NCI-H460 (cell line): ENCODE data around the gene RYR3. TPM values are rescaled to one million over a fixed set of nuclear protein-coding genes. Genes with fewer than 3 reads are reported as not detected.
"Not testable (repeated sequence)": the region's sequence is repeated elsewhere in the genome, so short reads cannot be mapped to it uniquely, and the experiment has no call there.

Experiments
- DNase-seq: peaks from one replicate; pipeline ENCODE4 v3.0.0-alpha.2; 2016; ENCODE audit warnings: low read depth; ENCODE audit errors: extremely low read depth
- total RNA-seq: library from RNA; depleted of rRNA; stranded (reverse); fragments of >200 nt; shearing (Covaris generic); gene quantifications from 2 replicates; pipeline ENCODE4 v1.2.3, GENCODE V29; 2014

Gene RYR3
- total RNA-seq, 1 experiment from 2014 or later, result not detected

DNA sequence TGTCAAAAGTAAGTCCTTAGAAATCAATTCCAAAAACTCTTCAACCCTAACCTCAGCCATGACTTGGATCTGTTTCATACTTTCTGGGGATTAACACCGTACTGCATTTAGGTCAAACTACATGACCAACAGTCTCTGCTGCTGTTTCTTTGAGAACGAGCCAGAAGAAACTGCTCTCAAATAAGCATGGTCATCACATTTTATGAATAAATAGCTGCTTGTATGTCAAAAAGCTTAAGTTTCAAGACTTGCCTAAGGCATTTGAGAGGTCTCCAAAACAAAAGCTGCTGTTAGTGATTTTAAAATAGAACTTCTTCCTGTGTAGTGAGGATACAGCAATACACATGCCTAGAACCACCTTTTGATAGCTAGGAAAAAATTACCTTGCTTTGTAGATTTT is 491.2 kb downstream of the RYR3 start:
- DNase-seq, result no peak

DNA sequence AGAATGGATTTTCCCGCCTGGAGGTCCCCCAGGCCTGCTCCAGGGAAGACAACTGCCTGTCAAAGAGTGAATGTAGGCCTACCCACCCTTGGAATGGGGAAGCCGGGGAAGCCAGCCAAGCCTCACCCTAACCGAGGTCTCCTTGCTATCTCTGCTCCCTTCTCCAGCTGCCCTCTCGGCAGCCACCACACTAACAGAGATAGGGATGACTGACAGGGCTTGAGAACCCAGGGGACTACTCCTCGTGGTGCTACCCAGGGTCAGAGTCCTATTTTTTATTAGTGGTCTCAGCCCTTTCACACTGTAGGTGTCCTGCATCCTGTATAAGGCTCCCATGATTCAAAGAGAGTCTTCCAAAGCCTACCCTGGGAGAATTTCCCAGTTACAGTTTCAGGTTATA is 496.9 kb downstream of the RYR3 start:
- no peak for DNase-seq

DNA sequence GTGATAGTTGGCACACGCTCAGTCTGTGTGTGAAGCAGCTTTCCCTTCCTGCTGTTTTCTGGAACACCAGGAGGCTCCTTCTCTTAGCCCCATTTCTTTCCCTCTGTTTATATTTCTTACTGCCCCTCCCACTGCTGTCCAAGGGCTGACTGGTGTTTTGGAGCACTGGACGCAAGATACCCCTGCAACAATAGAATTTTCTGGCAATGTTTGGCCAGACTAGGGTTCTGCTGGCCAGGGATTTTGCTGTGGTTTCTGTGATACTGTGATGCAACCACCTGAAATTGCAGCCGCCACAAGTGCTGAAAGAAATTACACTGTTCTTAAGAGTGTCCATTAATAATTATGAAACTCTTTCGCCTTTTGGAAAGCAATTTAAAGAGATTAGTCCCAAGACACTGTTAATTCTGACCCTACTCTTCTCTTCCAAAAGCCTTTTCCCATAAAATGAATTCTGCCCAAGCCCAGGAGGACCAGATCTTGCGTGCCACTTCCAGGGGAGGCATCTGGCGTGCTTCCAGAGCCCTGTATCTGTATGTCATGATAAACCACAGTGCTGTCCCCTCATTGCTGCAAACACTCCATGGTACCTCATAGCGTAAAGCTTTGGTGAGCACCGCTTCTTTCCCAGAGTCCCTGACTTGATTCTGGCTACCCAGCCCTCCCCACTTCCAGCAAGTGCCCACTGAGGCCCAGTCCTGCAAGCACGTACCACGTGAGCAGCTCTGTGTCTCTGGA is 498.1 kb downstream of the RYR3 start:
- no peak for DNase-seq

DNA sequence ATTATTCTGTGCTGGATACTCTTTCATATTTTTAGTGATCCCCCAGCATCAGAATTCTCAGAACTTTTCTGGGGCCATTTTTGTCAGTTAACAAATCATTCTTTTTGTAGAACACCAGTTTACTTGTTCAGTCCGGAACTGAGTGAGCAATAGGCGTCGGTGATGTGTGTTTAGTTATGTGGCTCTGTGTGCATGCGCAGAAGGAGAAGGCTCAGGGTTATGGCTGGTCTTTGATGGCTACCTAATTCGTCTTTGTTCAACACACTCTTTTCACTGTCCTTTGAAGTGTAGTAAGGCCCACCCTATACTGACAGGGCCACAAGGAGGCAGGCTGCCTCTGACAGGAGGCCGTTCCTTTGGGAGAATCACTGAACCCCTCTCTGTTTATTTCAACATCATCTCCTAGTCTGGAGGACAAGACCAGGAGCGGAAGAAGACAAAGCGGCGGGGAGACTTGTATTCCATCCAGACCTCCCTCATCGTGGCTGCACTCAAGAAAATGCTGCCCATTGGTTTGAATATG is 499.4 kb downstream of the RYR3 start:
- DNase-seq, result no peak

DNA sequence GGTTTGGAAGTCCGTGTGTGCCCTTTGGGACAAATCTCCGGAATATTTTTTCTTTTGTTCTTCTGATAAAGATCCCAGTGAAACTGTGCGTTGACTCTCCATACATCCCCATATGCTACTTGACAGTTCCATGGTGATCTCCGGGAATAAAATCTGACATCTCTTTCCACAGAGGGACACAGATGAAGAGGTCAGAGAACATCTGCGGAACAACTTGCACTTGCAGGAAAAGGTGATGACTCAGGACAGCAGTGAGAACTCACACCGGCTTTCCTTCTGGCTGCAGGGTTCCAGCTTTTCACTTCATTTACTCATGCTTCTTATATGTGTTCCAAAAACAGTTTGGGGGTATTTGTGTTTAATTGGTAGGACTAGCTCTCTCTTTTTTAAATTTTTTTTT is 500.0 kb downstream of the RYR3 start:
- no peak for DNase-seq

DNA sequence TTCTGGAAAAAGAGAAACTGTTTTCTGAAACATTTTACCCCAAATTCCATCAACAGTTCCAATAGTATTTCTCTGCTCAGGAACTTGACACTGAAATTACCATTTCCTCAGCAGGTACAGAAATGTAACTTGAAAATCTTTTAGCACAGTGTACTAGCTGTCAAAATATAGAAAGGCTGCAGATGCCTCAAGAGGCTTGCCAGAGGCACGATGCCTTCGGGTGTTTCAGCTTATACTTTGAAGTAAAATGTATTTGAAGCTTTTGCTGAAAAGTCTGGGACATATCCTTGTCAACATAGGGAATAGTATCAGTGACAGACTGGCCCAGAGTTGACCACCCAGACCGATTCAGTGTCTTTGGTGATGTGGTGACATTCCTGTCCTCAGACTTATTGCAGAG is 503.1 kb downstream of the RYR3 start:
- no peak for DNase-seq

DNA sequence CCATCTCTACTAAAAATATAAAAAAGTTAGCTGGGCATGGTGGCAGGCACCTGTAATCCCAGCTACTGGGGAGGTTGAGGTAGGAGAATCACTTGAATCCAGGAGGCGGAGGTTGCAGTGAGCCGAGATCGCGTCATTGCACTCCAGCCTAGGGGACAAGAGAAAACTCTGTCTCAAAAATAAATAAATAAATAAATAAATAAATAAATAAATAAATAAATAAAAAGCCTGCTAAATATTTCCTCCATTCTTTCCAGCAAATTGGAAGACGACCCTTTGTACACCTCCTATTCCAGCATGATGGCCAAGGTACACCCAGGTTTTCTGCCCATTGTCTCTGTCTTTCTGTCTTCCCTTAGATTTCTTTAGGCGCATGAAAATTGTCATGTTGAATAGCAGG is 508.7 kb downstream of the RYR3 start:
- not testable (repeated sequence) for DNase-seq

DNA sequence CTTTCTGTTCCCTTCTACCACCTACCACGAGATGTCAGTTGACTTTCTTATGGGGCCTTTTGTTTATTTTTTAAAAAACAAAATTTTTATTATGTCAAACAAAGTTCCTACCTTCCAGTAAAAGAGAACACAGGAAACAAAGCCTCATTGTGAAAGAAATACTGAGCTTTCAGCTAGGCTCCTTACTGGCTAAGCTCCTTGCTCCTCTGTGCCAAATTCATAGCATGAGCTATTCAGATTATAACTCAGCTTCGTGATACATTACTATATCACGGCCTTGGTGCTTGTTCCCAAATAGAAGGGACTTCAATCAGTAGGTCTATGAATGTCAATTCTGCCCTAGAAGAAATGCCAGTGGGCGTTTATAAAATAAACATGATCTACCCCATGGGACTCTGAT is 511.7 kb downstream of the RYR3 start:
- DNase-seq, result no peak

DNA sequence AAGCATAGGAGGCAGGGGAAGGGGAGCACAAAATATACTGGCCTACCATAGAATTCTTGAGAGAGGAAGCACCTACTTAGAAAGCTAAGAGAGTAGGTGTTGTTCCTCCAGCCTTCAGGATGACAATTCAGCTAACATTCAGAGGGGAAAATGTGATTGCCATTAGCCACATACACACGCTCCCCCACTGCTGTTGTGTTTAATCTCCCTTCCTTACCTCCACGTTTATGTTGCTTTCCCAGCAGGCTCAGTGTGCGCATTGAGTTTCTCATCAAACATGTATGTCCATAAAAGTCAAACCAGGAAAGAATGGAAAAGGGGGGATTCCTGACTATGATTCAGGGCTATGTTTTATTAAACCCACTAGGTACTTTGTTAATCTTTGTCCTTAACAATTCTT is 512.4 kb downstream of the RYR3 start:
- DNase-seq, result no peak

DNA sequence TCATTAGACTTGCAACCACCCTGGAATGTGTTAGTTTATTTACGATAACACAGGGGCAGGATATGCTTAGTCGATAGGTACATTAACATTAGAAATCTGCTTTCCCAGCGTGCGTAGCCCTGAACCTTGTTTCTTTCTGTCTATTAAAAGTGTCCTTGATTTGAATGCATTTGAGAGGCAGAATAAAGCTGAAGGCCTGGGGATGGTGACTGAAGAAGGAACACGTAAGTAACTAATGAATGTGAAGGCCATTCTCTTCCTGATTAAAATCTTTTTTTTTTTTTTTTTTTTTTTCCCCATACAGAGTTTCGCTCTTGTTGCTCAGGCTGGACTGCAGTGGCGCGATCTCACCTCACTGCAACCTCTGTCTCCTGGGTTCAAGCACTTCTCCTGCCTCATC is 514.7 kb downstream of the RYR3 start:
- no peak for DNase-seq

DNA sequence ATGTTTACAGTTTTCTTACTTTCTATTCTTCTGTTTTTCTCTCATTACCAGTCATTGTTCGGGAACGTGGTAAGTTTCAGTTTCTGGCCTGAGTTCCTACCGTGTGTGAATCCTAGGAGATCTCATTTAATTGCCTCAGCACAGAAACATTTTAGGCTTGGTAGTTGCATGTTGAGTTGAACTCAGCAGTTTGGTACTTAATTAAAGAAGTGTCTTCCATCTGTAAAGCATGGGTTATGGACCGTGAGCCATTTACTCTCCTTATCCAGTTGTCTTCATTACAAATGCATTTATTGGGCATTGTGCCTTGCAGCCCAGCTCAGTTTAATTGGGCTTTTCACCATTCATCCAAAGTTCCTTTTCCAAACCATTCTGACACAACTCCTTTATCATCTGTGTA is 515.4 kb downstream of the RYR3 start:
- DNase-seq, result no peak

DNA sequence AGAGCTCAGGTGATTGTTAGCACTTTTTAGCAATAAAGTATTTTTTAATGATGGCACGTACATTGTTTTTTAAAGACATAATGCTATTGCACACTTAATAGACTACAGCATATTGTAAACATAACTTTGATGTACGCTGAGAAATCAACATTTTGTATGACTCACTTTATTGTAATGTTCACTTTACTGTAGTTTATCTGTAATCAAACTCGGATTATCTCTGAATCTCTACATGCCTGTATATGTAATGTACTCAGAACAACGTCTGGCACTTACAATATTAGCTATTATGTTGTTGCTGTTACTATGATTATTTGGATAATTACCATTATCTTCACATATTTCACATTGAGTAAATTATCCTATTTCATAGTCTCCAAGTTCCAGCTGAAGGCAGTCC is 519.6 kb downstream of the RYR3 start:
- no peak for DNase-seq

DNA sequence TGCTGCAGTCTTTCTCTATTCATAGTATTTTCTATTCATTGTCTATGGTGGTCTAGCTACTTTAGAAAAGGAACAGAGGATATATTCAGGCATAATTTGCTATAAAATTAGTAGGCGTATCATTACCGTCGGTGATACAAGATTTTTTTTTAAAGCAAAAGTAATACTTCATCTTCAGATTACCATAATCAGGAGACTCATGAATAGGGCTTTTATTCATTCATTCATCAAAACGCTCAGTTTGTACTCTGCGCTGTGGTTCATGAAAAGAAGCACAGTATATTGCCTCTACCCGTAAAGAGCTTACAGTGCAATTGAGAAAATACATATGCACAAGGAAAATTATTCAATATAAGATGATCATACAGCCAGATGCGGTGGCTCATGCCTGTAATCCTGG is 520.9 kb downstream of the RYR3 start:
- no peak for DNase-seq

DNA sequence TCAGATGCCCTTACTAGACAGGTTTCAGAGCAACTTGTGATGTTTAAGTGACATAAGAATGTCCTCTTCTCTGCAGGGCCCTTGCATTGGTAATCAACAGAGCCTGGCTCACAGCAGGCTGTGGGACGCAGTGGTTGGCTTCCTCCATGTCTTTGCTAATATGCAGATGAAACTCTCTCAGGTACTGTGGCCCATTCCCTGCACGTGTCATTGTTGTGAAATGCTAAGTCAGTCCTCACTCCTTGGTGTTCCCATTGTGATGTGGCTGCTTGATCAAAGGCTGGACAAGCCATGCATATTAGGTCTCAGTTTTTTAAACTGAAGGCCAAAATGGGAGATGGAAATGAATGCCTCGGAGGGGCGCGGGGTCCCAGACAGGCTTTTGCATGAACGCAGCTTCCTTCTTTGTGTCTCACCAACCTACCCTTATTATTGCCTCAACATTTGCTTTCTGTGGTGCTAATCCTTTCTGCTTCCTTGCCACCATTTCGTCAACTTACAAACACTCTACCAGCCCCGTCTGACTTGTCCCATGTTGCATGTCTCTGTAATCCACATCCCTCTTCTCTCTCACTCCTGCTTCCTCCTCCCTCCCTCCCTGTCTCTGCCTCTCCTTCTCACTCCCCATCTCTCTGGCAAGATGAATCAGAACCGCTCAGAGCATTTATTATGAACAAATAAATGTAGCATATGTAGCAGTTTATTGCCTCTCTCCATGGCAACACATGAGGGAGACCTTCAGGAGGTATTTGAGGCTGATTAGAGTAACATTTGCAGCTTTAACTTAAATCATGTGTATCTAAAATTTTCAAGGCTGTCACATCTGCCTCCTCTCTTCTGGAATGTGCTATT is 524.4 kb downstream of the RYR3 start:
- DNase-seq, result no peak

DNA sequence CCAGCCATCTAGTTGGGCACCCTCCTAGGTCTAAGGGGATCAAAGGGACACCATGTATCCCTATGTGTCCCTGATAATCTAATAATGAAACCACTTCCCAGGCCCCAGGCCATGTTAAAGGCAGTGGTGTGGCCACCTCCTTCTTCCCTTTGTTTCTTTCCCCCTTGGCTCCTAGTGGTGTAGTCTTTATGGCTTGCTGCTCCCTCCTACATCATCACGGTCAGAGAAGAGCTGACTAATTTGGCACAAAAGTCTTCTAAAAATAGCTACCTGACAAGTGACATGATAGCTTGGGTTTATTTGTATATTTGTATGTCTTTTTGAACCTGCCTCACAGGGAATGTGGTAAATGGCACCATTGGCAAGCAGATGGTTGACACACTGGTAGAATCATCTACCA is 526.5 kb downstream of the RYR3 start:
- no peak for DNase-seq

DNA sequence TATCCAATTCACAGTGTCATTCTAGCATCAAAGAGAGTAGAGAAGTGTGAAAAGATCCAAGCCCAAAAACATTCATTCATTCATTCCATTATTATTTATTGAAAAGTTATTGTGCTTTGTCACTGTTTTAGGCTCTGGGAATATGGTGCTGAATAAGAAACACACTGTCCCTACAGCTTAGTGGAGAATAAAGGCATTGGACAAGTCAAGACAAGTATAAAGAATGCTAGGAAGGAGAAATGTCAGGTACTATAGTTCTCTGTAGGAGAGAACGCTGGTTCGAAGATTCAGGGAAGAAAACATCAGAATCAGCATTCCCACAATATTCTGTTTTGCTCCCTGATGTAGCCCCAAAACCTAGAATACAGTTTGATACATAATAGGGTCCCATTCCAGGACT is 528.8 kb downstream of the RYR3 start:
- no peak for DNase-seq

DNA sequence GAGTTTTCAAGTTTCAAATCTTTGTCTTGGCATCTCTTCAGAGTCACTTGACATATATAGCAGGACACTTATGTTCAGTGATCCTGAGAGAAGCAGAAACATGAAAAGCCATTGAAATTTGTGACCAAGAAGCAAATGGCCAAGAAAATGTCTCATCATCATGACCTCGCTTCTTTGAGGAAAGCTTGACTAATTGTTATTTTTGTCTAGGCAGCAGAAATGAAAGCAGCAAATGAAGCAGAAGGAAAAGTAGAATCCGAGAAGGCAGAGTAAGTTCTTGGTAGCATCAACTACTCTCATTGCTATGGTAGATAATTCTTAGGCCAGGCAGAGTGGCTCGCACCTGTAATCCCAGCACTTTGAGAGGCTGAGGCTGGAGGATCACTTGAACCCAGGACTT is 529.8 kb downstream of the RYR3 start:
- DNase-seq, result no peak

DNA sequence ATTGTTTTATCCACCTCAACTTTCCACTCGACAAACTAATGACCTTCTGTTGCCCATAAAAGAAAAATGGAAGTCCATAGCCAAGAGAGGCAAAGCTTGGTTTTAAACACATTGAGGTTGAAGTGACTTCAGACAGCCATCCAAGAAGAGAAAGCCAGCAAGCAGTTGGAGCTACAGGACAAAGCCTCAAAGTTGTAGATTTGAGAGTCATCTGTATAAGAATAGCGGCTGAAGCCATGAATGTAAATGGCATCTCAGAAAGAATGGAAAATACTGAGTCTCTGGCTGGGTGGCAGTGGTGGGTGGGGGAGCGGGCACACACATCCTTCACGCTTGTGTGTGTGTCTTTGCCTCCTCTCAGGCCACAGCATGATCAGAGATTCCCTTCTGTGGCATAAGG is 533.4 kb downstream of the RYR3 start:
- no peak for DNase-seq

DNA sequence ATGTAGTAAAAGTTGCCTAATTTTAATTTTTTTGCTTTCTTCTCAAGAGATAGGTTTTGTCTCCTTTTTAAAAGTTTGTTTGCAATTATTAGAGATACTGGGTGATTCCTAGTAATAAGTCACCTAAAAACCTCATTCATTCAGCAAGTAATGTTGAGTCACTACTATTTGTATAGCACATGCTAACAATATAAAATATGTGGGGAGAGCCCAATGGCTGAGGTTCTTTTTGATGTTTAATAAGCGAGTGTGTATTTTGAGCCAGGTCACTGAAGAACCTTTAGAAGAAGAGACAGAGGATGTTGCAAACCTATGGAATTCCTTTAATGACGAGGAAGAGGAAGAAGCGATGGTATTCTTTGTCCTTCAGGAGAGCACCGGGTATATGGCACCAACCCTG is 533.8 kb downstream of the RYR3 start:
- no peak for DNase-seq

DNA sequence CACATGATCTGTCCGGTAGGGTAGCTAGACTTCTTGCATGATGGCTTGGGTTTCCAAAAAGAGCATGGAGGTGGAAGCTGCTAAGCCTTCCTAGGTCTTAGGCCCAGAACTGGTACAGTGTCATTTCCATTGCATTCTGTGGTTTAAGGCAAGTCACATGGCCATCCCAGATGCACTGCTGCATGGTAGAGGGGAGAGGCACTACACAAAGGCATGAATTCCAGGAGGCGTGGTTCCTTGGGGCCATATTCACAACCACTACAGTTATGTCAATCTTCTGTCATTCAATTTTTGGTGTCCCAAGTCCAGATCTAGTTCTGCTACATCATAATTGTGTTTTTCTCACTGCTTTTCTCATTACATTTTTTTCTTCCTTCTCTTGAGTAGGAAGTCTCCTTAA is 535.4 kb downstream of the RYR3 start:
- DNase-seq, result no peak

DNA sequence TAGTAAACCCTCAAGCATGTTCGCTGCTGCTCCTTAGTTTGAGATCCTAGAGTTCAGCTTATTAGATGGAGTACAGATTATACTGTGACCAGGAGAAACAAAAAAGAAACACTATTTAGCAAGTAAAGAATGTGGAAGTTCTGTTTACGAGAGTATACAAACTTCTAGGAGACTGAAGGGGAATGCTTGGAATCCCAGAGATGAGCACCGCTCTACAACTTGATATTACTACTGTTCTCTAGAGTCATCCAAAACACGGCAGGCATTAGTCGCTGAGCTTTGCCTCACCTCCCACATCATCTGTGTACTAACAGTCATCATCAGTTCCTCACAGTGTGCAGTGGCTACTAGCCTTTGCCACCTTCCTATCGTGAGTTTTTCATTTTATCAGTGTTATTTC is 536.1 kb downstream of the RYR3 start:
- DNase-seq, result no peak

DNA sequence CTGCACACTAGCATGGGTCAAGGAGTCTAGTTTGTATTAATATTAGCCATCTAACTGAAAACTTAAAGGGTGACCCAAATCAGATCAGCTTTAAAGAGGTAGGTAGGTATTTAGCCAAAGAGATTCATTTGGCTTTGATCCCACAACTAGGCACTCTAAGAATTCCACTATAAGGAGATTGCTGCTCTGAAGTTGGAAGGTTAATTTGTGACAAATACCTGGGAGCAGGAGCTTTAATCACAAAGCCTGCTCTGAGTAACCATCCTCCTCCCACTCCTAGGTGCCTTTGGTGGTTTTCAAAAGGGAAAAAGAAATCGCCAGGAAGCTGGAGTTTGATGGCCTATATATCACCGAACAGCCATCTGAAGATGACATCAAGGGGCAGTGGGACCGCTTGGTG is 537.2 kb downstream of the RYR3 start:
- DNase-seq, result no peak
